ENCODE measurements around the gene NTHL1.
"Not testable (repeated sequence)": the region's sequence is repeated elsewhere in the genome, so short reads cannot be mapped to it uniquely, and the experiment has no call there.

The NTHL1 gene

DNA sequence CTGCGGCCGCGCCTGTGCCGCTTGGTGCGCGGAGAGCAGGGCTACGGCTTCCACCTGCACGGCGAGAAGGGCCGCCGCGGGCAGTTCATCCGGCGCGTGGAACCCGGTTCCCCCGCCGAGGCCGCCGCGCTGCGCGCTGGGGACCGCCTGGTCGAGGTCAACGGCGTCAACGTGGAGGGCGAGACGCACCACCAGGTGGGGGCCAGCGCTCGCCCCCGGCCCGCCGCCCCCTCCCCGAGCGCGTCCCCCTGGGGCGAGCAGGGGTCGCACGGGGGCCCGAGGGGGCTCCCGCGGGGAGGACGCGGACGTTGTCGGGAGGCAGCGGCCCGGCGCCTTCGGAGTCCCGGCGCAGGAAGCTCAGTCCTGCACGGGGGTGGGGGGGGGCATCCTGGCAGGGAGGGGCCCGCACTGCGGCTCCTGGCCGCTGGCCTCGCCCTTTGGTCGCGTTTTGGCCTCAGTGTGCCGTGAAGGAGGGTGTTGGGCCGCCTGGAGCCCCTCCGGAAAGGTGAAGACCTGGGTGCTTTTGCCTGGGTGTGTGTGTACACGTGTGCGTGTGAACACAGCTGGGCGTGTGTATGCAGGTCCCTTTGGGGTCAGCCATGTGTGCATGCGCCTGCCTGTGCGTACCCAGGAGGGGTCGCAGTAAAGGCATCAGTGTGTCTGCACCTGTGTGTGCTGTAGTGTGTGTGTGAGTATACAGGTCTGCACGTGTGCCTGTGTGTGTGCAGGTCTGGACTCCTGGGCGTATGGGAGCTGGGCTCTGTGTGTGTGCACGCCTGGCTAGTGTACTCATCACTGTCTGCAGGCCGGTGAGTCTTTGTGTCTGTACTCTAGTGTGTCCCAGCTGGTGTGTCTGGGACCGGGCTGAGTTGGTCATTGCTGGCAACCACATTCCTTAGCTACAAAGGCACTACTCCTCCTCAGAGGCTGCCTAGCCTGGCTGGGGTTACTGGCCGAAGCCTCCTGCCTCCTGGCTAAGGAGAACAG, 20.3 kb downstream of the NTHL1 start:
- no peak for DNase-seq

DNA sequence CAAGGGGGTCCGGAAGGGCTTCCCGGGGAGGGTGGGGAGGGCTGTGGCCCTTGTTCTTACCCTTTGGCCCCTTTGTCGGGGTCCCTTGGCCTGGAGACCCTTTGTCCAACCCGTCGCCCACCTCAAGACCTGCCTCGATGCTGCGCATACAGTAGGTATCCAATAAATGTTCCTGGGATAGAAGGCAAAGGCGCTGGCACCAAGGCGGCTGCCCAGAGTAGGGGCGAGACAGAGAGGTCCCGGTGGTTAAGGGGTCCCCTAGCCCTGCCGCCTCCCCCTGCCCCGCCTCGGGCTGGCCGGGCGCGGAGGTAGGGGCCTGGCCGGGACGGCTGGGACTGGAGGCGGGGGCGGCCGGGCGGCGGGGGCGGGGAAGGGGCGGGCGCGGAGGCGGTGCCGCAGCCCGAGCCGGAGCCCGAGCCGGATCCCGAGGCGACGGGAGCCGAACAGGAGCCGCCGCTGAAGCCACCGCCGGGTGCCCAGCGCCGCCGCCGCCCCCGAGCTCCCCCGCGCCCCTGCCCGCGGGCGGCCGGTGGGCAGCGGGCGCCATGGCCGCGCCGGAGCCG, 21.1 kb downstream of the NTHL1 start, which contains the start of gene NHERF2:
Gene NHERF2 (plus strand): TSS at position 442 of the 563 bp plus-strand sequence. CDS start 104 bp downstream, at position 546.
- no peak for DNase-seq

DNA sequence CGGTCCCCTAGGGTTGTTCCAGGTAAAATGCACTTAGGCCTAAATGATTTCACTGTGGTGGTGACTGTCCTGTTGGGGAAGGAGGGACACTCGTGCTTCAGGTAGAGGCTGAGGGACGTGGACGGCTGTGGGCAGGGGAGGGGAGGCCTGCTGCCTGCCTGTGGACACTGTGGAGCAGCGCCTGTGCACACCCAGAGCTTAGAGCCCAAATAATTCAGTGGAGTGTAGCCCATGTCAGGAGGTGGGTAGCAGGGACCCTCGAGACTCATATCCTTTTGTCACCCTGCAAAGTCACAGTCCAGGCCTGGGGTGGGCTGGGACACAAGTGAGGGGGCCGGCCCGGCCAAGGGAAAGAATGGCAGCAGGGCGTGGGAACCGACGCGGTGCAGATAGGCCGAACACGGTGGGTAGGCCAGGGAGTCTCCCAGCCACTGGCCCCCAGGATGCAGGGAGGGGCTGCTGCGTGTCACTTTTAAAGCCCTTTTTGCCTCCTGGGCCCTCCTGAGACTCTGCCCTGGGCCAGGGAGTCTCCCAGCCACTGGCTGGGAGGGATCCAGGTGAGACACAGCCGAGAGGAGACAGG, 21.7 kb downstream of the NTHL1 start:
- no peak for DNase-seq

DNA sequence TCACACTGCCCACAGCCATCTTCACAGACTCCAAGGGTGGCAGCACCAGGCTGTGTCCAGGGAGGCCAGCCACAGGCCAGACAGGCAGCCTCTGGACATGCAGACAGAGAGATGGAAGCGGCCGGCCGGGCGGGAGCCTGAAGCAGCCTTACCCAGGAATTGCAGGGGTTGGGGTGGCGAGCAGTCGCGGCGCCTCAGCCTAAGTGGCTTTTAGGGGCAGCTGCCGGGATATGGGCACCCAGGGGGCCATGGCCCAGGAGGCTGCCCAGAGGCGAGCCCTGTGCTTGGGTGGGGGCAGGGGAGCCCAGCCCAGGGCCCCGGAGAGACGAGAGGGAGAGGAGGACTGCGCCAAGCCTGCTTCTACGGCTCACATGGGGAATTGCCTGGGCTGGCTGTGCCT, 22.4 kb downstream of the NTHL1 start:
- DNase-seq, result no peak

DNA sequence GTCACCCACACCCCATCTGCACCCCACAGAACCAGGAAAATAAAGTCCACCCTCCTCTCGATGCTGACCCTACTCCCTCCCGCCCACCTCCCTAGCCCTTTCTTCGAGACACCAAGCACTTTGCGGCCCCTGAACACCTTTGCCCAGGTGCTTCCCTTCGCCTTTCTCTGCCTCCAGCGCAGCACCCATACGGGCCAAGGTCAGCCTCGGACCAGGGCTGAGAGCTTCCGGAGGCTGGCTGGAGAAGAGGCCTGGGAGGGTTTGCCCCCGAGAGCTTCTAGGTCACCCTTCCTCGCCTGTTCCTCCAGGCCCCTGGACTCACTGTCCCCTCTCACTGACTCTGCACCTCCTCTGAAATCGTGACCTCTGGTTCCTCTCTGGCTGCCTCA, 23.6 kb downstream of the NTHL1 start:
- DNase-seq, result no peak

DNA sequence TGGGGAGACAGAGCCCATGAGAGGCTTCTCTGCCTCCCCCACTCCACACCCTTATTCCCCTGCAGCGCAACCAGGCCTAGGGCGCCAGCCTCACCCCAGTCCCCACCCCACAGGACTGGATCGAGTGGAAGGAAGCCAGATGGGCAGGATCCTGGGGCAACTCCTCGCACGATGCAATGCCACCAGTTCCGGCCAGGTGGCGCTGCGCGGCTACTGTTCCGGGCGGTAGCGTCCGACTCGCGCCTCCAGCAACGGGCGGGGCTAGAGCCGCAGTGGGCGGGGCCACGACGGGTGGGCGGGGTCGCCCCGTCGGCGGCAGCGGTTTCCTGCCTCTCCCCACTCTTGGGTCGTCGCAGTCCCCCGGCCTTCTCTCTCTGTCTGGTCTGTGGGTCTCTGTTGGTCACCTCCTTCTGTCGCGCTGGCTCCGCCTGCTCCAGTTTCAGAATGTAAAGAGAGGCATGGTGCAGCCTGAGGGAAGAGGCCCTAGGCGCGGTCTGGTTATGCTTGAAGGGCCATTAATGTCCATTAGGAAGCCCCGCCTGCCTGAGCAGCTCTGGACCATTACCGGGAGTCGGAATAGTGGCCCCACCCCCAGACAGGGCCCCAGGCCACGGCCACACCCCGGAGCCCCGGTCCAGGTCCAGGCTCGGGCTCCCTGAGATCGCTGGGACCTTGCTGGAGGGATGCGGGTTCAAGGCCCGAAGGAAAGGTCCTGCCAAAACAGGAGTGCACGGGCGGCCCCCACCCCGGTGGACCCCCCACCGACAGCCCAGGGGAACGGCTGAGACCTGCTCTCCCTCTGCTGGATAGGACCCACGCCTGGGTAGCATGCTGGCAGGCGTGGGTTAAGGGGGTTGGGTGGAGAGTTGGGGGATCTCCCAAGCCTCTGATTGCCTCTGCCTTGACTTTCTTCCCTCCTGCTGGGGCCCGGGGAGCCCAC, 24.3 kb downstream of the NTHL1 start:
- DNase-seq, result peak; percentile 98

DNA sequence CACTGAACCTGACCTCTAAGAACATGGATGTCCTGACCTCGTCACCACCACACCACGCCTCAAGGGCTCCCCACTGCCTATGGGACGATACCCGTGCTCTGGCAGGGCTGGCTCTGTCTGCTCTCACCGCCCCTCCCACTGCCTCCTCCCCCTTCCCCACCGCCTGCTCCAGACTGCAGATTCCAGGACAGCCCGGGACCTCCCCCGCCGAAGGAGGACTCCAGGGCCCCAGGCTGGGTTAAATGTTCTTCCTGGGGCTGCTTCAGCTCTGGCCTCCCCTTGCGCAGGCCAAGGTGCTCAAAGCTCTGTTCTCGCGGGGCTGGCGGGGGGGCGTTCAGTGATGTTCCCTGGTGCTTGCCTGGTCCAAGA, 24.9 kb downstream of the NTHL1 start:
- DNase-seq, result no peak

DNA sequence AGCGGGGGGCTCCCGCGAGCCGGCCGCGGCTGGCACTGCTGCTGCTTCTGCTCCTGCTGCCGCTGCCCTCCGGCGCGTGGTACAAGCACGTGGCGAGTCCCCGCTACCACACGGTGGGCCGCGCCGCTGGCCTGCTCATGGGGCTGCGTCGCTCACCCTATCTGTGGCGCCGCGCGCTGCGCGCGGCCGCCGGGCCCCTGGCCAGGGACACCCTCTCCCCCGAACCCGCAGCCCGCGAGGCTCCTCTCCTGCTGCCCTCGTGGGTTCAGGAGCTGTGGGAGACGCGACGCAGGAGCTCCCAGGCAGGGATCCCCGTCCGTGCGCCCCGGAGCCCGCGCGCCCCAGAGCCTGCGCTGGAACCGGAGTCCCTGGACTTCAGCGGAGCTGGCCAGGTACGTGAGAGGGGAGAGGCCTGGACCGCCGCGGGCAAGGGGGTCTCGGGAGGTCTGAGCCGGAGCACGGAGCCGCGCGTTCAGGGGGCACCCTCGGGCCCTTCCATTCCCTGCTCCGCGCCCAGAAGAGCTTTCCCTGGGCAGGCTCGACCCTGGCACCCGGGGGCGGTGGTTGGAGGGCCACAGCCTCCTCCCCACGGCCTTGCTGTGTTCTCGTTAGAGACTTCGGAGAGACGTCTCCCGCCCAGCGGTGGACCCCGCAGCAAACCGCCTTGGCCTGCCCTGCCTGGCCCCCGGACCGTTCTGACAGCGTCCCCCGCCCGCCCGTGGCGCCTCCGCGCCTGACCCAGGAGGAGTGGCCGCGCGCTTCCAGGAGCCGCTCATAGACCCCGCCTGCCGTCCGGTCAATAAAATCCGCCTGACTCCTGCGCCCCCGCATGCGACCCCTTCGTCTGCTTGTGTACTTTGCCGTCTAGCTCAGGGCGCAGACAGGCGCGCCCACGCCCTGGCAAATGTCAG, 27.5 kb downstream of the NTHL1 start:
- DNase-seq, result no peak

DNA sequence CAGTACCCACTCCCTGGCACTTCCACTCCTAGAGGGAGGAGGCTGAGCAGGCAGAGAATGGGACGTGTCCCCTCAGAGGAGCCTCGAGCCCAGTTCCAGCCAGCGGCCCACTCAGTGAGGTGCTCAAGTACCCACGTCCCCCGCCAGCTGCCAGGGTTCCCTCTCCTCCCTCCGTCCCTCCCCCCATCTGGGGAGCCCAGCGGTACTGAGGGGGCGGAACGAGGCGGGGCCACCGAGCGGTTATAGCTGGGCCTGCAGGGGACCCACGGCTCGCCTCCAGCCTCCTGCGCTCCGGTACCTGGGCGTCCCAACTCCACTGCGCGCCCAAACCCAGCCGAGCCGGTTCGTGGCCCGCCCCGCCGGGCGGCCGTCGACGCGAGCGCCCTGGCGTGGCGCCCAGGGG, 28.1 kb downstream of the NTHL1 start, which contains the start of gene NPW:
Gene NPW (plus strand): TSS at position 268 of the 403 bp plus-strand sequence.
- DNase-seq, result peak; percentile 40

DNA sequence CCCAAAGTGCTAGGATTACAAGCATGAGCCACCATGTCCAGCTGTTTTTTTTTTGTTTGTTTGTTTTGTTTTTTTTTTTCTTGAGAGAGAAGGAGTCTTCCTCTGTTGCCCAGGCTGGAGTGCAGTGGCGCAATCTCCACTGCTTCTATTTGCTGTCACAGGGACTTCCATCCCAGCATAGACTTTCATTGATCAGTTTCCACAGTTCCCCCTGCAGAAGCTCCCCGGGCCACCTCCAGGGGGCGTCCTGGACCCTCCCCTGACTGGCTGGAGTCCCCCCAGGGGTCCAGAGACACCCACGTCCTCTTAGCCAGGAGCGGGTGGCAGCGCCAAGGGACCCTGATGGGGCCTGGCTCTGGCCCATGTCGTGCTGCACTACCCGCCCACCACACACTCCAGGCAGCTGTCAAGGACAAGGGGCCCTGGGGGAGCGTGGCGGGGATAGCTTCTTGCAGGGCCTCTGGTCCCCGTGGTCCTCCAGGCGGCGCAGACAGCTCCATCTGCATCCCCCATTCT, 31.2 kb downstream of the NTHL1 start:
- DNase-seq, result no peak

DNA sequence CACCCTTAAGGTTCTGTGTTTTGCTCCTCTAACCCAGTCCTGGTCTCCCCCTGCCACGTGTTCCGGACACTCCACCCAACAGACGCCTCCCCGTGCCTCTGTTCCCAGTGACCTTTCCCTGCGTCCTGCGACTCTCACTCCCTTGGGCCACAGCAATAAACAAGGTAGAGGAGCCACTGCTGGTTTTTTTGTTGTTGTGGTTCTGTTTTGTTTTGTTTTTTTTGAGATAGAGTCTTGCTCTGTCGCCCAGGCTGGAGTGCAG, 31.8 kb downstream of the NTHL1 start:
- no peak for DNase-seq

DNA sequence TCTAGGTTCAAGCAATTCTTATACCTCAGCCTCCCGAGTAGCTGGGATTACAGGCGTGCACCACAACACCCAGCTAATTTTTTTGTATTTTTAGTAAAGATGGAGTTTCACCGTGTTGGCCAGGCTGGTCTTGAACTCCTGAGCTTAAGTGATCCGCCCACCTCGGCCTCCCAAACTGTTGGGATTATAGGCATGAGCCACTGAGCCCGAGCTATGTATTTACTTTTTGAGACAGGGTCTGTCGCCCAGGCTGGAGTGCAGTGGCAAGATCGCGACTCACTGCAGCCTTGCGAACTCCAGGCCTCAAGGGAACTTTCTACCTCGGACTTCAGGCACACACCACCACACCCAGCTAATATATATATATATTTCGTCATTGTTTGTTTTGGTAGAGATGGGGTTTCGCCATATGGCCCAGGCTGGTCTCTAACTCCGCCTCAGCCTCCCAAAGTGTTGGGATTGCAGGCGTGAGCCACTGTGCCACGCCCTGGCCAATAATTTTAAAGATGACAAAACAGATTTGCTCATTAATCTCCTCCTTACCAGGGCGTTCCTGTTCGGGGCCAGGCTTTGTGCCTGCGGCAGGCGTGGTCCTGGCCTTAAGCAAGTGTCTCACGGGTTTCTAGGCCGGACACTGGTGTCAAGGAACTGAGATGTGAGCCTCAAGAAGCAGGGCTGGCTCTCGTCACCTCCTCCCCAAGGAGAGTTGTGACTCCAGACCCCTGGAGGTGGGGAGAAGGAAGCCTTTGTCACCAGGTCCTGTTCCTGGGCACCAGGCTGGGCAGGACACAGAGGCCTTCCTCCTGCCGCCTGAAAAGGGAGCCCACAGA, 32.3 kb downstream of the NTHL1 start:
- no peak for DNase-seq

DNA sequence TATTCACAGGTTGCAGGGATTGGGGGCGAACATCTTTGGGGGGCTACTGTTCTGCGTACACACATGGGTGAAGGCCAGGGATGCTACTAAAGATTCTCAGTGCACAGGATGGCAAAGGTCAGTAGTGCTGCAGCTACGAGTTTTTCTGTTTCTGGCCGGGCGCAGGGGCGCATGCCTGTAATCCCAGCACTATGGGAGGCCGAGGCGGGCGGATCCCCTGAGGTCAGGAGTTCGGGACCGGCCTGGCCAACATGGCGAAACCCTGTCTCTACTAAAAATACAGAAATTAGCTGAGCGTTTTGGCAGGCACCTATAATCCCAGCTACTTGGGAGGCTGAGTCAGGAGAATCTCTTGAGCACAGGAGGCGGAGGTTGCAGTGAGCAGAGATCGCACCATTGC, 34.1 kb downstream of the NTHL1 start:
- no peak for DNase-seq

DNA sequence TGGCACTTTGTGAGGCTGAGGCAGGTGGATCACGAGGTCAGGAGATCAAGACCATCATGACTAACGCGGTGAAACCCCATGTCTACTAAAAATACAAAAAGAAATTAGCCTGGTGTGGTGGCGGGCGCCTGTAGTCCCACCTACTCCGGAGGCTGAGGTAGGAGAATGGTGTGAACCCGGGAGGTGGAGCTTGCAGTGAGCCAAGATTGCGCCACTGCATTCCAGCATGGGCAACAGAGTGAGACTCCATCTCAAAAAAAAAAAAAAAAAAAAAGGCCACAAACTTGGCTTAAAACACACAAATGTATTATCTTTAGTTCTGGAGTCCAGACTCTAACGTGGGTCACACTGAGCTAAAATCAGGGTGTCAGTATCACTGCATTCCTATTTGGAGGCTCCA, 35.9 kb downstream of the NTHL1 start:
- DNase-seq, result not testable (repeated sequence)

DNA sequence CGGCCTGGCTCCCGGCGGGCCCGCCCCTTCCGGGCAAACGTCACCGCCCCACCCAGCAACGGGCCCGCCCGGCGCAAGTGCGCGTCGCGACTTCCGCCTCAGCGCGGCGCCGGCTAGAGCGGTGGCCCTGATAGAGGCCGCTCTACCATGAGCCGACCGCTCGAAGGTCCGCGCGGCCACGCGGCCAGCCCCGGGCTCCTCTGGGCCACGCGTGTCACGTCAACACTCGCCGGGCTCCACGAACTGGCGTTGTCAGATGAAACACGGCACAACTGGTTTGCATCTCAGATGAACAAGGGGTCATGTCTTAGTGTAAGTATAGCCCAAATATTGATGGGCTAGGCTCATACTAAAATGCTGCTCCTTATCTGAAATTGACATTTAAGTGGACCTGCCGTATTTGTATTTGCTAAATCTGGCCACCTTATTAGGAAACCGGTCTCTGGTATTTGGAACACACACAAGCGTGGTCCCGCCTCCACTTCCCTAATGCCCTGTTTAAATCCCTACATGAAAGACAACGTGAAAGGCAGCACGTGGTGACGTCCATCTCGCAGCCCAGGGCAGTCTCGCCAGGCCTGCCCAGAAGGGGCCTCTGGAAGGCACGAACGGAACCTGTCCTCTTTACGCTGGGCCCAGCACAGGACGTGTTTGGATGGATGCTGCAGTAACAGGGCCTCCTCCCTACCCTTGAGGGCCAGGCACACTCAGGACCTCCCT, 37.7 kb downstream of the NTHL1 start, which contains the start of gene ZNF598:
Gene ZNF598 (minus strand): TSS at position 31 of the 720 bp plus-strand sequence.
- peak; percentile 80 for DNase-seq

DNA sequence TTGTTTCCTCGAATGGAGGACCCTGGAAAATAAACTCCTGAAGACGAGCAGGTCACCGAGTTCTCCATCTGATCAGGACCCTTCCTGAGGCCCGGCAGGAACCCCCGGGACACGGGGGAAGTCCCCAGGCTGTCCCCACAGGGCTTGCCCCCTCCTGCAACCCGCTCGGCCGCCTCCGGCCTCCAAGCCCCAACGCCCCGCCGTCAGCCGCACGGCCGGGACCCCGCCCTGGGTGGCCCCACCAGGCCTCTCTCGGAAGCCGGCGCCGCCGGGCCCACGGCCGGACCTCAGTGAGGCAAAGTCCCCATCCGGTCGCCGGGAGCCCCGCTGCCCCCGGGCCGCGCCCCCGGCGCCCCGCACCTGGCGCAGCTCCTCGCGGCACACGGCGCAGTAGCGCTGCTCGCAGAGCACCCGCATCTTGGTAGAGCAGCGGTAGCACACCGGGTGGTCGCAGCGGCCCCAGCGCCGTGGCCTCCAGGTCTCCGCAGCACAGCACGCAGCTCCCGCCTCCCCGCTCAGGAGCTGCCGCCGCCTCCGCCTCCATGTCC, 38.4 kb downstream of the NTHL1 start:
- DNase-seq, result no peak

DNA sequence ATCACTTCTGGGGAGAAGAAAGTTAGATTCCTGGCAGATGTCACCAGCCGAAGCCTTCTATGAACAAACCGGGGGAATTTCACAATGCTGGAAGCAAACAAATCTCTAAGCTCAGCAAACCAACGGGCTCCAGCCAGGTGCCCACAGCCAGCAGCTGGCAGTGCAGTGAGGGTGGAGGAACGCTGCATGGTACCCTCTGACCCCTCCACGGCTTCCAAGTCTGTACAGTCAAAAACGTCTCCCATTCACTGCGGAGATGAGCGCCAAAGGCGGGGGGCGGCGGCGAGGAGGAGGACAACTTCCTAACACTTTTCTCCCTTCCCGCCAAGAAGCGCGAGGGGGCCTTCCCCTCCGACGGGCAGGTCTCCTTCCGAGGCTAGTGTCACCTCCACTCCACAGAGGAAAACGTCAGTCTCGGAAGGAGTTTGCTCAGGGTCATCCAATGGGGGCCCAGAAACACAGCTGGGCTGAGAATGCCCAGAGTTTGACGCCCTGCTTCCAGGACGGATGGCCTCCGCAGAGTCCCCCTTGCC, 38.9 kb downstream of the NTHL1 start:
- no peak for DNase-seq

DNA sequence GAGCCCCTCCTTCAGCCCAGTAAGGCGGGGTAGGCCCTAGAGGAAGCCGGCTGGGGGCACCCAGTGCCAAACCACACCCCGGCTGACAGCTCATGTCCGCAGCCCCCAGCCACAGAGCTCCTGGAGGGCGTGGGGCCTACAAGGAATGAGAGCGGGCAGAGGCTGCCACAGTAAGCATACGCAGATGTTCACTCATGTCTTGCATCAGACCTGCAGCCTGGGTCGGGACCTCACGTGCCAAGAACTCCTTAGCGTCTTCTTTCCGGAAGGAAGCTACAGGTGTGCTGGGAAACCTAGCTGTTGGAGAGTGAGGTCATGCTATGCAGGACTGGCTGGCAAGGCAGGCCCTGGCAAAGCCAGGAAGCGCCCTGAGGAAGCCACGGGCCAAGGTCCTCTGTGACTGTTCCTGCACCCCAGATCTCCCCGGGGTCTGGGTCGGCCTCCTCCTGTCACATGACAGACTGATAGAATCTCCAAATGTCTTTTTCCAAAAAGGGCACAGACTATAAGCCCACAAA, 39.6 kb downstream of the NTHL1 start:
- DNase-seq, result no peak
